Sciatic nerve (tissue), 2 donors: ENCODE measurements around the gene TANC1. TPM values are rescaled to one million over a fixed set of nuclear protein-coding genes. Genes with fewer than 3 reads are reported as not detected.
A peak's percentile ranks its signal among the peaks of the same experiment; 100 is the strongest.

Experiments
- ATAC-seq: fragments of 200-7000 bp; cut with Tn5 transposase; one replicate; pipeline ENCODE4 v1.9.1; 2020; ENCODE audit warnings: mild to moderate bottlenecking, moderate library complexity
- DNase-seq: peaks from one replicate; pipeline ENCODE4 v3.0.0-alpha.2; 2020; ENCODE audit warnings: low spot score
- intact Hi-C: fragments of 100-400 bp; cut with DNase I; formaldehyde crosslinking; loops from one replicate; pipeline ENCODE4 v1.14.2; 2022
- total RNA-seq: library from RNA; stranded (reverse); fragmentation: NEBNext Ultra II Directional; extraction: Animal tissue kit (Norgen Biotek cat#: 25700); gene quantifications from one replicate; pipeline ENCODE4 v1.2.1, GENCODE V29; 2021
- donor health status: DM: no; HTN: no; CAD: no.
- donor health status: DM: no; HTN: no; CAD: no.

The TANC1 gene
- total RNA-seq, 1 donor from 2014 or later = 50.3 TPM

GRCh38 chr2:159211447-159212396 is 243.3 kb downstream of the TANC1 start:
- ATAC-seq = no peak

GRCh38 chr2:159213296-159213695 is 244.9 kb downstream of the TANC1 start:
- no peak for ATAC-seq
- no peak for DNase-seq
- intact Hi-C loops = no loop called here

More at GRCh38 chr2:159211447-159212396, 243.3 kb downstream of the TANC1 start:
- intact Hi-C loops = no loop called here
- DNase-seq = no peak

GRCh38 chr2:159214325-159214865 is 246.0 kb downstream of the TANC1 start:
- ATAC-seq (no peak), DNase-seq (no peak)
- intact Hi-C loops = no loop called here

GRCh38 chr2:159215116-159215515 is 246.7 kb downstream of the TANC1 start:
- ATAC-seq (no peak), DNase-seq (no peak)
- intact Hi-C loops = no loop called here

- DNase-seq (no peak), ATAC-seq (no peak)
- intact Hi-C loops = no loop called here
Measured at GRCh38 chr2:159217676-159218075, 249.2 kb downstream of the TANC1 start.

GRCh38 chr2:159218389-159218788 is 249.9 kb downstream of the TANC1 start:
- ATAC-seq (no peak), DNase-seq (no peak)
- intact Hi-C loops = no loop called here

- DNase-seq (no peak), ATAC-seq (no peak)
- intact Hi-C loops = no loop called here
Measured at GRCh38 chr2:159219394-159219998, 251.1 kb downstream of the TANC1 start.

GRCh38 chr2:159224061-159224813 is 255.8 kb downstream of the TANC1 start:
- DNase-seq (no peak), ATAC-seq (no peak)
- intact Hi-C loops = no loop called here

GRCh38 chr2:159225025-159226016 is 256.9 kb downstream of the TANC1 start:
- intact Hi-C loops = no loop called here
- ATAC-seq = peak; percentile 62
- no peak for DNase-seq

GRCh38 chr2:159226059-159226461 is 257.6 kb downstream of the TANC1 start:
- peak; percentile 38 for ATAC-seq
- intact Hi-C loops = no loop called here
- DNase-seq = no peak

GRCh38 chr2:159226608-159227385 is 258.4 kb downstream of the TANC1 start:
- intact Hi-C loops = no loop called here
- no peak for ATAC-seq
- DNase-seq = no peak

- DNase-seq (no peak), ATAC-seq (no peak)
- intact Hi-C loops = no loop called here
Measured at GRCh38 chr2:159227467-159227866, 259.0 kb downstream of the TANC1 start.

GRCh38 chr2:159228081-159228581 is 259.7 kb downstream of the TANC1 start:
- no peak for ATAC-seq
- intact Hi-C loops = no loop called here
- DNase-seq = no peak

GRCh38 chr2:159229476-159230144 is 261.2 kb downstream of the TANC1 start:
- ATAC-seq (no peak), DNase-seq (no peak)
- intact Hi-C loops = no loop called here

GRCh38 chr2:159230145-159230877 is 261.9 kb downstream of the TANC1 start:
- DNase-seq = no peak
- intact Hi-C loops = no loop called here
- ATAC-seq = no peak
